HL-60 (cell line): Measurements from ENCODE around the gene SLC2A4RG.

Source experiments
- DNase-seq, 2 experiments: peaks; one replicate each; pipeline ENCODE4 v3.0.0-alpha.2; 2010 to 2020; ENCODE audit warnings: low read depth in 1 of 2, low spot score in 1 of 2
- H3K27ac ChIP-seq: fragments of 250-450 bp; sonication (Bioruptor Pico); replicated peaks from 2 replicates; pipeline ENCODE4 v1.5.1; 2020; ENCODE audit warnings: mild to moderate bottlenecking, moderate library complexity
- H3K27me3 ChIP-seq: fragments of 250-450 bp; sonication (Bioruptor Pico); 2 replicates; pipeline ENCODE4 v1.5.1; 2021; ENCODE audit warnings: mild to moderate bottlenecking, moderate library complexity; ENCODE audit not compliant: insufficient read depth, poor library complexity, severe bottlenecking
- H3K4me3 ChIP-seq: replicated peaks from 2 replicates; pipeline ENCODE4 v1.5.1; 2011; ENCODE audit warnings: mild to moderate bottlenecking, control low read depth, low read length; ENCODE audit not compliant: insufficient read depth
- GABPA ChIP-seq: IDR thresholded peaks from 2 replicates; pipeline ENCODE4 v1.6.1; 2012; ENCODE audit warnings: low read depth
- POLR2AphosphoS5 ChIP-seq: IDR thresholded peaks from 2 replicates; pipeline ENCODE4 v1.6.1; 2012; ENCODE audit warnings: low read depth
- SPI1 ChIP-seq: IDR thresholded peaks from 2 replicates; pipeline ENCODE4 v1.6.1; 2012; ENCODE audit warnings: low read depth, mild to moderate bottlenecking, borderline replicate concordance
- TF ChIP-seq, protein P1 (sequence below): IDR thresholded peaks from 2 replicates; pipeline ENCODE4 v1.6.1; 2012; ENCODE audit warnings: low read depth; ENCODE audit not compliant: insufficient replicate concordance
- TF ChIP-seq, protein P2 (sequence below): IDR thresholded peaks from one replicate; pipeline ENCODE4 v1.5.1; 2011; ENCODE audit warnings: low read length, control low read depth, inconsistent platforms; ENCODE audit not compliant: insufficient read depth

The SLC2A4RG gene

DNA sequence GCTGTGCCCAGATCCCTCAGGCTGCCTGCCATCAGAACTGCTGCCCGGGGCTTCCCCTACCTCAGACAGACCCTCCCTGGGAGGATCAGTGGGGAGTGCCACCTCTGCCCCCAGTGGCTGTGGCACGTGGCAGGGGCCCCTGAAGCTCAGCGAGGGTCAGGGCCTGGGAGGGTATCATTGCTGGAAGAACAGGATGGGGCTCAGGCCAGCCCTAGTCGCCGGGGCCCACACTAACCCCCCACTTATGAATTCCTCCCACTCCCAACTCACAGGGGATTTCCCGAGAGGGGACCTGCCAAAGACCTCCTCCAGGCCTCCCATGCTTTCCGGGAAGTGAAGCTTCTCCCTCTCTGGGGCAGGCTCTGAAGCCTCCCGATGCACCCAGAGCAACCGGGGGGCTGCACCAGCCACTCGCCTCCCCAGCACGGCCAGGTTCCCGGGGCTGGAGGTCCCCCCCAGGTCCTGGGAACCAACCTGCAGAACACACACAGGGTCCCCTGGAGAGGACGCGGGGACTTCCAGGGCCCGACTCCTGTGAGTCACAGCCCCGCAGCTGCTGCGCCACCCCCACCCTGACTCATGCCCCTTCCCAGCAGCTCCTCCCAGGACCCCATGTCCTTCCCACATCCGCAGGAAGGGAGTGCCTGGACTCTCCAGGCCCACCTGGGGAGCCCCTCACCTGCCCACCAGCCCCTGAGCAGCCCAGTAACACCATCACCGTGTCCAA, 40.7 kb upstream of the SLC2A4RG start:
- no peak overlapping the region for H3K27ac ChIP-seq
- DNase-seq: no peak
- H3K4me3 ChIP-seq: no peak overlapping the region
- no peak for TF ChIP-seq GABPA
- no peaks in the 10 kb centered on the region for H3K27me3 ChIP-seq

DNA sequence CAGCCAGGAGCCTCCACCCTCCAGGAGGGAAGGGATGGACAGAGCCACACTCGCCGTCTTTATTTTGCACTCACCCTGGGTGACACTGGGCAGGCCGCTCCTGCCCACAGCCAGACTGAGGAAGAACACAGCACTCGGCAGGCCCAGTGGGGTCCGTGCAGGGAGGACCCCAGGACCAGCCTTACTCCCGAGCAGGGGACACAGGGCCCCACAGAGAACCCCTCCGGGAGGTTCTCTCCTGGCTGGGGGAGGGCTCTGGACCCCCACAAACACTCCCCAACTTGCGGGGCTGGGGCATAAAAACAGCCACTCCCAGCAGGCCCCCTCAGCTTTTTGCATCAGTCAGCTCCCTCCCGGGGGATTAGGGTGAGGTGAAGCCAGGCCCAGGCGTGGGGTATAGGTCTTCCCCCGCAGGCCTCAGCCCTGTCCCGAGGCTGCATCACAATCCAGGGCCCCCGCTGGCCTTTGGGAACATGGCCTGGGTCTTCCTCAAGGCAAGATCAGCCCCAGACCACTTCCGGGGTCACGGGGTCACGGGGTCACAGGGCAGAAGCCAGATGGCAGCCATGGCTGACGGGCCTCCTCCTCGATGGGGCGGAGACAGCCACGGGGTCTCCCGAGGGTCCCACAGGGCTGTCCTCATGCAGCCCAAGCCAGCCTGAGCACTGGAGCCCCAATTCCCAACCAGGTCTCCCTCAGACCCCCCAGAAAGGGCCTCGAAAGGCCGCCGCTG, 39.9 kb upstream of the SLC2A4RG start:
- DNase-seq: no peak
- H3K4me3 ChIP-seq: no peak overlapping the region
- no peaks in the 10 kb centered on the region for H3K27me3 ChIP-seq
- TF ChIP-seq, protein P1, sequence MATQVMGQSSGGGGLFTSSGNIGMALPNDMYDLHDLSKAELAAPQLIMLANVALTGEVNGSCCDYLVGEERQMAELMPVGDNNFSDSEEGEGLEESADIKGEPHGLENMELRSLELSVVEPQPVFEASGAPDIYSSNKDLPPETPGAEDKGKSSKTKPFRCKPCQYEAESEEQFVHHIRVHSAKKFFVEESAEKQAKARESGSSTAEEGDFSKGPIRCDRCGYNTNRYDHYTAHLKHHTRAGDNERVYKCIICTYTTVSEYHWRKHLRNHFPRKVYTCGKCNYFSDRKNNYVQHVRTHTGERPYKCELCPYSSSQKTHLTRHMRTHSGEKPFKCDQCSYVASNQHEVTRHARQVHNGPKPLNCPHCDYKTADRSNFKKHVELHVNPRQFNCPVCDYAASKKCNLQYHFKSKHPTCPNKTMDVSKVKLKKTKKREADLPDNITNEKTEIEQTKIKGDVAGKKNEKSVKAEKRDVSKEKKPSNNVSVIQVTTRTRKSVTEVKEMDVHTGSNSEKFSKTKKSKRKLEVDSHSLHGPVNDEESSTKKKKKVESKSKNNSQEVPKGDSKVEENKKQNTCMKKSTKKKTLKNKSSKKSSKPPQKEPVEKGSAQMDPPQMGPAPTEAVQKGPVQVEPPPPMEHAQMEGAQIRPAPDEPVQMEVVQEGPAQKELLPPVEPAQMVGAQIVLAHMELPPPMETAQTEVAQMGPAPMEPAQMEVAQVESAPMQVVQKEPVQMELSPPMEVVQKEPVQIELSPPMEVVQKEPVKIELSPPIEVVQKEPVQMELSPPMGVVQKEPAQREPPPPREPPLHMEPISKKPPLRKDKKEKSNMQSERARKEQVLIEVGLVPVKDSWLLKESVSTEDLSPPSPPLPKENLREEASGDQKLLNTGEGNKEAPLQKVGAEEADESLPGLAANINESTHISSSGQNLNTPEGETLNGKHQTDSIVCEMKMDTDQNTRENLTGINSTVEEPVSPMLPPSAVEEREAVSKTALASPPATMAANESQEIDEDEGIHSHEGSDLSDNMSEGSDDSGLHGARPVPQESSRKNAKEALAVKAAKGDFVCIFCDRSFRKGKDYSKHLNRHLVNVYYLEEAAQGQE: no peak
- no peak overlapping the region for H3K27ac ChIP-seq

DNA sequence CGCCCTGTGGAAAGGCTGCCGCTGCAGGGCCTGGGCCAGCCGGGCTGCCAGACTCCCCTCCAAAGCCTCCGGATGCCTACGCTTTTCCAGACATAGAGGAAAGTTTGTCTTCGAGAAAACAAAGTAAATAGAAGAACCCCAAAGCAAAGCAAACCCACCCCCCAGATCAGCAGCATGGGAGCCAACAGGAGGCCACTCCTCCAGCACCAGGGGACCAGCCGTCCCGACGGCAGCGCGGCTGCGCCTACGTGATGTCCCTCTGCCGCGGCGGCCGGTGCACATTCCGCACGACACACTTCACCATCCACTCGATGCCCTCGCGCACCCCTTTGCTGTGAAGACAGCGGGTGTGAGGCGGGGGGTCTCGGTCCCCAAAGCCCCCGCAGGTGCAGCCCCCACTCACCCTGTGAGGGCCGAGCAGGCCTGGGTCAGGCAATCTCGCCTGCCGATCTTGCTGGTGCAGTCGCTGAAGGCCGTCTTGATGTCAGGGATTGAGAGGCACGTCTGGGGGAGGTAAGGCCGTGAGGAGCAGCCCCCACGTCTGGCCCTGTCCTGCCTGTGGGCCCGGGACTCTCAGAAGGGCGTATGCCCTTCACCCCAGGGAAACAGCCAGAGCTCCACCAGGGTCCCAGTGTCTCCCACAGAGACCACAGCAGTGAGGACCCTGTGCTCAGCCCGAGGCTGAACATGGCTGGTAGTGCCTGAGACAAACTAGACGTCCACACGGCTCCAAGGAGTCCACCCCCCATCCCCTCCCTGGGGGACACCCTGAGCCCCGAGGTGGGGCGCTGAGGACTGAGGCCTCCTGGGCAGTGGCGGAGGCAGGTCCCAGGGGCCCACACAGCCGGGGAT, 39.2 kb upstream of the SLC2A4RG start:
- no peak for DNase-seq
- no peak overlapping the region for H3K4me3 ChIP-seq
- H3K27me3 ChIP-seq: no peaks in the 10 kb centered on the region
- no peak overlapping the region for H3K27ac ChIP-seq
- TF ChIP-seq GABPA: no peak
- TF ChIP-seq POLR2AphosphoS5: no peak; the same call in 1 of the 2 replicates
- TF ChIP-seq, protein P1: no peak
- TF ChIP-seq, protein P2, sequence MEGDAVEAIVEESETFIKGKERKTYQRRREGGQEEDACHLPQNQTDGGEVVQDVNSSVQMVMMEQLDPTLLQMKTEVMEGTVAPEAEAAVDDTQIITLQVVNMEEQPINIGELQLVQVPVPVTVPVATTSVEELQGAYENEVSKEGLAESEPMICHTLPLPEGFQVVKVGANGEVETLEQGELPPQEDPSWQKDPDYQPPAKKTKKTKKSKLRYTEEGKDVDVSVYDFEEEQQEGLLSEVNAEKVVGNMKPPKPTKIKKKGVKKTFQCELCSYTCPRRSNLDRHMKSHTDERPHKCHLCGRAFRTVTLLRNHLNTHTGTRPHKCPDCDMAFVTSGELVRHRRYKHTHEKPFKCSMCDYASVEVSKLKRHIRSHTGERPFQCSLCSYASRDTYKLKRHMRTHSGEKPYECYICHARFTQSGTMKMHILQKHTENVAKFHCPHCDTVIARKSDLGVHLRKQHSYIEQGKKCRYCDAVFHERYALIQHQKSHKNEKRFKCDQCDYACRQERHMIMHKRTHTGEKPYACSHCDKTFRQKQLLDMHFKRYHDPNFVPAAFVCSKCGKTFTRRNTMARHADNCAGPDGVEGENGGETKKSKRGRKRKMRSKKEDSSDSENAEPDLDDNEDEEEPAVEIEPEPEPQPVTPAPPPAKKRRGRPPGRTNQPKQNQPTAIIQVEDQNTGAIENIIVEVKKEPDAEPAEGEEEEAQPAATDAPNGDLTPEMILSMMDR: no peak
- TF ChIP-seq SPI1: no peak

DNA sequence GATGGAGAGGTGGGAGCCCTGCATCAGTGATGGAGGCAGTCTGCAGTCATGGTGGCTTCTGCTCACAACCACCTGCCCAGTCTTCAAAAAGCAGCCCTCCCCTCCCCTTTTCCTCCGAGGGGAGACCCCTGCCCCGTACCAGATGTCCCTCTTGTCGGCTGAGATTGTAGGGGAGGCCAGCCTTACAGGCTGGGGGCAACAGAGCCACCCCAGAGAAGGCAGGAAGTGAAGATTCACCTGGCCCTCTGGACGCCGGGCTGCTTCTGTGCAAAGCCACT, 38.6 kb upstream of the SLC2A4RG start:
- no peak for TF ChIP-seq SPI1
- Histone ChIP-seq H3K27me3 (no peaks in the 10 kb centered on the region), H3K4me3 (no peak overlapping the region), H3K27ac (no peak overlapping the region)
- DNase-seq: no peak

DNA sequence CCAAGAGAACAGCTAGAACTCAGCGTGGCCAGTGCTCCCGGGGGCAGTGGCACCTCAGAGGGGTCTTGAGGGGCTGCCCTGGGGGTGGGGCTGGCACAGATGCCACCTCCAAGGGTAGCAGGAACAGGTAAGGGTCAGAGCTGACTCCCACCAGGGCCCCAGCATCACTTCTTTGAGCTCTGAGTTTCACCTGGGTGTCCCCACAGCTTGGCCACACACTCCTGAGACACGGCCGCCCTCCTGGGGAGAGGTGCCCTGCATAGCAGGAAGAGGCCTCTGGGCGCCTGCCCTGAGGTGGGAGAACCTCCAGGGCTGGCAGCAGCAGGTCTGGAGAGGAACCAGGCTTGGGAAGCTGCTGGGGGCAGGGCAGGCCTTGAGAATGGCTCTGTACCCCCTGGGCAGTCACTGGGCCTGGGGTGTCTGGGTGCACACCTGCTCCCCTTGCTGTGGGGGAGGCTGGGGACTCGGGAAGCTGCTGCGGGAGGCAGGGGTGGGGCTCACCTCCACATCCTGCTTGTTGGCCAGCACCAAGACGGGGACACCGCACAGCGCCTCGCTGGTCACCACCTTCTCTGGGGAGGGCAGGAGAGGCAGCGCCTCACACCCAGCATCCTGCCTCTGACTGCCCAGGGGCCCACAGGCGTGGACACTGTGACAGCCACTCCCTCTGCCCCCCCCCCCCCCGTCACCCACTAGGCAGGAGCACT, 38.1 kb upstream of the SLC2A4RG start:
- DNase-seq: no peak
- H3K27ac ChIP-seq: no peak overlapping the region
- peak; percentile 44; the same call in 1 of the 2 replicates for TF ChIP-seq POLR2AphosphoS5
- TF ChIP-seq, protein P1: no peak
- no peak overlapping the region for H3K4me3 ChIP-seq
- no peaks in the 10 kb centered on the region for H3K27me3 ChIP-seq
